HEK293T (cell line): ENCODE measurements around the gene CLEC20A.

Source experiments
- CTCF ChIA-PET: fragments of 350-600 bp; formaldehyde crosslinking; extraction: SDS; loops from one replicate; lab custom pipeline; 2021; ENCODE audit warnings: antibody characterized with exemption, inconsistent platforms; lab: Yijun Ruan, JAX
- POLR2A ChIA-PET: fragments of 350-600 bp; formaldehyde crosslinking; extraction: SDS; loops from one replicate; lab custom pipeline; 2020; ENCODE audit warnings: antibody characterized with exemption, inconsistent platforms; lab: Yijun Ruan, JAX
- DNase-seq: peaks from one replicate; pipeline ENCODE4 v3.0.0; 2012; ENCODE audit warnings: mixed read lengths; ENCODE audit errors: extremely low spot score
- ARNT ChIP-seq: fragments of 450-650 bp; IDR thresholded peaks from 2 replicates; pipeline ENCODE4 v1.6.1; 2017; ENCODE audit warnings: mild to moderate bottlenecking
- BHLHE40 ChIP-seq: fragments of 450-650 bp; IDR thresholded peaks from 2 replicates; pipeline ENCODE4 v1.6.1; 2016; ENCODE audit warnings: mild to moderate bottlenecking, moderate library complexity, borderline replicate concordance
- CTBP1 ChIP-seq: fragments of 450-650 bp; IDR thresholded peaks from 2 replicates; pipeline ENCODE4 v1.6.1; 2016; ENCODE audit warnings: borderline replicate concordance
- ELF4 ChIP-seq: fragments of 450-650 bp; IDR thresholded peaks from 2 replicates; pipeline ENCODE4 v1.6.1; 2017; ENCODE audit warnings: antibody characterized with exemption
- FOXA1 ChIP-seq: fragments of 450-650 bp; IDR thresholded peaks from 2 replicates; pipeline ENCODE4 v1.6.1; 2016; ENCODE audit warnings: mild to moderate bottlenecking
- FOXK2 ChIP-seq: fragments of 450-650 bp; IDR thresholded peaks from 2 replicates; pipeline ENCODE4 v1.6.1; 2016; ENCODE audit warnings: mild to moderate bottlenecking
- FOXM1 ChIP-seq: fragments of 450-650 bp; IDR thresholded peaks from 2 replicates; pipeline ENCODE4 v1.6.1; 2017; ENCODE audit warnings: mild to moderate bottlenecking, borderline replicate concordance
- HDGF ChIP-seq: fragments of 450-650 bp; IDR thresholded peaks from 2 replicates; pipeline ENCODE4 v1.6.1; 2017; ENCODE audit warnings: antibody characterized with exemption, borderline replicate concordance
- L3MBTL2 ChIP-seq: fragments of 450-650 bp; conservative IDR thresholded peaks from 2 replicates; pipeline ENCODE4 v1.6.1; 2016; ENCODE audit warnings: mild to moderate bottlenecking
- LEF1 ChIP-seq: fragments of 450-650 bp; IDR thresholded peaks from 2 replicates; pipeline ENCODE4 v1.6.1; 2017; ENCODE audit warnings: mild to moderate bottlenecking, borderline replicate concordance
- NFRKB ChIP-seq: fragments of 450-650 bp; IDR thresholded peaks from 2 replicates; pipeline ENCODE4 v1.6.1; 2016; ENCODE audit warnings: mild to moderate bottlenecking, moderate library complexity
- SP1 ChIP-seq: fragments of 450-650 bp; IDR thresholded peaks from 2 replicates; pipeline ENCODE4 v1.6.1; 2017
- SUZ12 ChIP-seq: fragments of 450-650 bp; IDR thresholded peaks from 2 replicates; pipeline ENCODE4 v1.6.1; 2016; ENCODE audit warnings: mild to moderate bottlenecking
- TARDBP ChIP-seq: fragments of 450-650 bp; IDR thresholded peaks from 2 replicates; pipeline ENCODE4 v1.6.1; 2016
- ZNF384 ChIP-seq: fragments of 450-650 bp; IDR thresholded peaks from 2 replicates; pipeline ENCODE4 v1.6.1; 2016
- TF ChIP-seq, protein P1 (sequence below): fragments of 450-650 bp; IDR thresholded peaks from 2 replicates; pipeline ENCODE4 v1.6.1; 2016

CLEC20A gene

DNA sequence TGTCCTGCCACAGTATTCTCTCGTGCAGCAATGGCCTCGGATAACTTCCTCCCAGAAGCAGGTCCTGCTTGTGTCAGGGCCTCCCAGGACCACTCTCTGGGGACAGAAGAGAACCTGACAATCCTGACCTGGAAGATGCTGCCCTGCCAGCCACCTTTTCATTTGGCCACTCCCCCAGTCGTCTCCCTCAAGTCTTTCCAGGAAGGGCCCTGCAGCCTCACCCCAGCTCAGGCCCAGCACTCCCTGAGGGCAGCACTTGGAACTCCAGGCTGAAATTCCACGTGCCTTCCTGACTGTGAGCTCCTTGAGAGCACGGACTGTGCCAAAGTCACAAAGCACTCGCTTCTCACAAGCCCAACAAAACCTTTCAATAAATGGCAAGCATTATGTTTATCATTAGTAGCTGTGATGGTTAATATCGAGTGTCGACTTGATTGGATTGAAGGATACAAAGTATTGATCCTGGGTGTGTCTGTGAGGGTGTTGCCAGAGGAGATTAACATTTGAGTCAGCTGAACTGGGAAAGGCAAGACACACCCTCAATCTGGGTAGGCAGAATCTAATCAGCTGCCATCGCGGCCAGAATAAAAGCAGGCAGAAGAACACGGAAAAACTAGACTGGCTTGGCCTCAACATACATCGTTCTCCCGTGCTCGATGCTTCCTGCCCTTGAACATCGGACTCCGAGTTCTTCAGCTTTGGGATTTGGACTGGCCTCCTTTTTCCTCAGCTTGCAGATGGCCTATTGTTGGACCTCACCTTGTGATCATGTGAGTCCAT lies 2.3 kb upstream of the CLEC20A start:
- no peak for DNase-seq
- TF ChIP-seq HDGF (no peak), ZNF384 (no peak), BHLHE40 (no peak), FOXK2 (no peak), L3MBTL2 (no peak), LEF1 (no peak), FOXM1 (no peak), NFRKB (no peak), ARNT (no peak), SP1 (no peak), SUZ12 (no peak), TARDBP (no peak), CTBP1 (no peak), FOXA1 (no peak), ELF4 (no peak)
- TF ChIP-seq, protein P1, sequence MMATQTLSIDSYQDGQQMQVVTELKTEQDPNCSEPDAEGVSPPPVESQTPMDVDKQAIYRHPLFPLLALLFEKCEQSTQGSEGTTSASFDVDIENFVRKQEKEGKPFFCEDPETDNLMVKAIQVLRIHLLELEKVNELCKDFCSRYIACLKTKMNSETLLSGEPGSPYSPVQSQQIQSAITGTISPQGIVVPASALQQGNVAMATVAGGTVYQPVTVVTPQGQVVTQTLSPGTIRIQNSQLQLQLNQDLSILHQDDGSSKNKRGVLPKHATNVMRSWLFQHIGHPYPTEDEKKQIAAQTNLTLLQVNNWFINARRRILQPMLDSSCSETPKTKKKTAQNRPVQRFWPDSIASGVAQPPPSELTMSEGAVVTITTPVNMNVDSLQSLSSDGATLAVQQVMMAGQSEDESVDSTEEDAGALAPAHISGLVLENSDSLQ = no peak
- POLR2A ChIA-PET = no interaction called here
- CTCF ChIA-PET = no interaction called here

- ChIA-PET POLR2A (no interaction called here), CTCF (no interaction called here)
- no peak for DNase-seq
- TF ChIP-seq ZNF384 (no peak), ARNT (no peak), CTBP1 (no peak), FOXM1 (no peak), LEF1 (no peak), TARDBP (no peak), NFRKB (no peak), SUZ12 (no peak)
Observed at GRCh38 chr1:178497903-178498478, 1.2 kb upstream of the CLEC20A start.

GRCh38 chr1:178495741-178496409 lies 889 bp downstream of the CLEC20A start:
- no peak for DNase-seq
- POLR2A ChIA-PET = no interaction called here
- TF ChIP-seq CTBP1 = no peak
- no peak for TF ChIP-seq LEF1
- CTCF ChIA-PET = interaction anchor here (0.6 kb wide), 1 partner anchor 116 kb away, joined by 3 read pairs; no protein-coding TSS in a partner anchor

- ChIA-PET POLR2A (no interaction called here), CTCF (interaction anchor here (0.6 to 0.7 kb wide), 2 partner anchors 117 to 240 kb away, joined by 3 to 4 read pairs; no protein-coding TSS in a partner anchor)
- TF ChIP-seq BHLHE40 (no peak), HDGF (no peak), FOXK2 (no peak), ELF4 (no peak), FOXA1 (no peak), ARNT (no peak), SUZ12 (no peak), L3MBTL2 (no peak), NFRKB (no peak), ZNF384 (no peak), FOXM1 (no peak), LEF1 (no peak), SP1 (no peak)
- TF ChIP-seq, protein P1 = no peak
- DNase-seq = no peak
Observed at GRCh38 chr1:178495158-178495557, 1.6 kb downstream of the CLEC20A start.

GRCh38 chr1:178494569-178494971 lies 2.2 kb downstream of the CLEC20A start:
- ChIA-PET CTCF (interaction anchor here (0.7 kb wide), 1 partner anchor 239 kb away, joined by 4 read pairs; no protein-coding TSS in a partner anchor), POLR2A (no interaction called here)
- TF ChIP-seq FOXK2 = no peak
- TF ChIP-seq, protein P1 = no peak
- no peak for TF ChIP-seq FOXA1
- TF ChIP-seq BHLHE40 = no peak
- TF ChIP-seq L3MBTL2 = no peak
- TF ChIP-seq SUZ12 = no peak
- no peak for TF ChIP-seq CTBP1
- no peak for TF ChIP-seq ZNF384
- TF ChIP-seq ELF4 = no peak
- no peak for TF ChIP-seq NFRKB
- no peak for TF ChIP-seq HDGF
- no peak for DNase-seq

DNA sequence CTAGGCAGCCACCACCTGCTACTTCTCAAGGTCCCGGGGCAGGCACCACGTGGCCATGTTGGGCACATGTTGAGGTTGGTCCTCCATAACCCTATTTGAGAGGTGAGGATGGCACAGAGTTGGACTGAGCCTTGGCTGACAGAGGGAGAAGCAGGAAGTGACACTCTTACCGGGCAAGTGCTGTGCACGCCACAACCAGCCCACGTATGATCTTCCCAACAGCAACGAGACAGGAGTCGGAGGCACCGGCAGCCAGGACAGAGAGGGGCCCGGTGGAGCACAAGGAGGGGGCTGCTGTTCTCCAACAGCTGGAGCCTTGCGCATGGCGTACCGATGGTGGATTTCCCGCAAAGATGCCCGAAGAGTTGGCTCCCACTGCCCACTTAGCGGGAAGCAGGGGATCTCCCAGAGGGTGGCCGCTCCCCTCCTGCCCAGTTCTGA lies 3.4 kb downstream of the CLEC20A start:
- CTCF ChIA-PET = interaction anchor here (1.3 kb wide), 1 partner anchor 8 kb away, joined by 6 read pairs; no protein-coding TSS in a partner anchor
- POLR2A ChIA-PET = no interaction called here
- TF ChIP-seq FOXK2 = no peak
- no peak for TF ChIP-seq ARNT
- TF ChIP-seq LEF1 = no peak

More for the DNA sequence above, 3.4 kb downstream of the CLEC20A start:
- no peak for DNase-seq
